GM04503 (cell line): ENCODE measurements around the gene NEK10.

Source experiments
- DNase-seq: peaks from one replicate; pipeline ENCODE4 v3.0.0-alpha.2; 2012; ENCODE audit warnings: low read depth

The NEK10 gene

GRCh38 chr3:27060336-27060735 lies 308.8 kb downstream of the NEK10 start:
- no peak for DNase-seq
